Measurements from ENCODE around the gene C1QL1.
A peak's percentile ranks its signal among the peaks of the same experiment; 100 is the strongest.

Gene C1QL1

GRCh38 chr17:44970136-44970741, 2.1 kb upstream of the C1QL1 start:
- H3K36me3 ChIP-seq (replicated peaks; ENCODE audit: low read depth, low read length), result no peaks in the 10 kb centered on the region
- peak overlapping the region; percentile 57 for H3K4me2 ChIP-seq (ENCODE audit: low read length)
- no peak for TF ChIP-seq EZH2phosphoT487 (IDR thresholded peaks at IDR 0.05; ENCODE audit: low read depth)
- no peak for TF ChIP-seq CTCF (IDR thresholded peaks at IDR 0.05; ENCODE audit: low read depth, low read length)
- no peaks in the 10 kb centered on the region for H3K4me1 ChIP-seq (ENCODE audit: low read length)
- no peaks in the 10 kb centered on the region for H3K79me2 ChIP-seq (ENCODE audit: low read length)
- H2AFZ ChIP-seq (ENCODE audit: low read depth, low read length), result peak overlapping the region; percentile 73
- H3K9me3 ChIP-seq (ENCODE audit: insufficient read depth, low read length), result no peaks in the 10 kb centered on the region
- H3K9ac ChIP-seq (ENCODE audit: low read length), result peak overlapping the region; percentile 55; the same call in 1 of the 2 replicates
- 0 out of 2 replicates have a peak, but pooled peaks cover 5% of the 10 kb centered on the region for H3K27me3 ChIP-seq (ENCODE audit: low read depth, low read length)
- H3K4me3 ChIP-seq (ENCODE audit: low read length), result peak overlapping the region; percentile 84
- no peaks in the 10 kb centered on the region for H4K20me1 ChIP-seq (ENCODE audit: insufficient read depth, low read length)
- H3K27ac ChIP-seq (ENCODE audit: low read length), result no peak overlapping the region

- no peaks in the 10 kb centered on the region for H3K9me3 ChIP-seq (ENCODE audit: insufficient read depth, low read length)
- H3K4me2 ChIP-seq (ENCODE audit: low read length), result no peak overlapping the region
- H2AFZ ChIP-seq (ENCODE audit: low read depth, low read length), result no peak overlapping the region
- no peaks in the 10 kb centered on the region for H3K79me2 ChIP-seq (ENCODE audit: low read length)
- no peaks in the 10 kb centered on the region for H3K36me3 ChIP-seq (replicated peaks; ENCODE audit: low read depth, low read length)
- H3K27ac ChIP-seq (ENCODE audit: low read length), result no peak overlapping the region
- no peaks in the 10 kb centered on the region for H3K4me1 ChIP-seq (ENCODE audit: low read length)
- H4K20me1 ChIP-seq (ENCODE audit: insufficient read depth, low read length), result no peaks in the 10 kb centered on the region
- 0 out of 2 replicates have a peak, but pooled peaks cover 3% of the 10 kb centered on the region for H3K27me3 ChIP-seq (ENCODE audit: low read depth, low read length)
- no peak overlapping the region for H3K4me3 ChIP-seq (ENCODE audit: low read length)
- TF ChIP-seq CTCF (IDR thresholded peaks at IDR 0.05; ENCODE audit: low read depth, low read length), result no peak
- TF ChIP-seq EZH2phosphoT487 (IDR thresholded peaks at IDR 0.05; ENCODE audit: low read depth), result no peak
- no peak overlapping the region for H3K9ac ChIP-seq (ENCODE audit: low read length)
Observed at GRCh38 chr17:44969144-44969780, 1.2 kb upstream of the C1QL1 start.

GRCh38 chr17:44967907-44968224, 237 bp downstream of the C1QL1 start:
- Histone ChIP-seq H3K27me3 (ENCODE audit: low read depth, low read length) (no peaks in the 10 kb centered on the region), H3K4me1 (ENCODE audit: low read length) (no peaks in the 10 kb centered on the region), H3K9ac (ENCODE audit: low read length) (no peak overlapping the region), H3K36me3 (replicated peaks; ENCODE audit: low read depth, low read length) (no peaks in the 10 kb centered on the region), H4K20me1 (ENCODE audit: insufficient read depth, low read length) (no peaks in the 10 kb centered on the region), H3K4me3 (ENCODE audit: low read length) (no peak overlapping the region), H3K4me2 (ENCODE audit: low read length) (no peak overlapping the region), H2AFZ (ENCODE audit: low read depth, low read length) (no peak overlapping the region), H3K9me3 (ENCODE audit: insufficient read depth, low read length) (no peaks in the 10 kb centered on the region), H3K27ac (ENCODE audit: low read length) (no peak overlapping the region), H3K79me2 (ENCODE audit: low read length) (no peaks in the 10 kb centered on the region)
- TF ChIP-seq CTCF (IDR thresholded peaks at IDR 0.05; ENCODE audit: low read depth, low read length), result no peak
- no peak for TF ChIP-seq EZH2phosphoT487 (IDR thresholded peaks at IDR 0.05; ENCODE audit: low read depth)

- Histone ChIP-seq H2AFZ (ENCODE audit: low read depth, low read length) (no peak overlapping the region), H3K4me1 (ENCODE audit: low read length) (no peaks in the 10 kb centered on the region), H3K4me2 (ENCODE audit: low read length) (no peak overlapping the region), H3K9me3 (ENCODE audit: insufficient read depth, low read length) (no peaks in the 10 kb centered on the region), H3K27me3 (ENCODE audit: low read depth, low read length) (no peaks in the 10 kb centered on the region), H3K36me3 (replicated peaks; ENCODE audit: low read depth, low read length) (no peaks in the 10 kb centered on the region), H3K4me3 (ENCODE audit: low read length) (no peak overlapping the region), H3K9ac (ENCODE audit: low read length) (no peak overlapping the region), H3K27ac (ENCODE audit: low read length) (no peak overlapping the region), H3K79me2 (ENCODE audit: low read length) (no peaks in the 10 kb centered on the region), H4K20me1 (ENCODE audit: insufficient read depth, low read length) (no peaks in the 10 kb centered on the region)
- TF ChIP-seq EZH2phosphoT487 (IDR thresholded peaks at IDR 0.05; ENCODE audit: low read depth) (no peak), CTCF (IDR thresholded peaks at IDR 0.05; ENCODE audit: low read depth, low read length) (no peak)
Observed at GRCh38 chr17:44967026-44967906, 837 bp downstream of the C1QL1 start.
